WERI-Rb-1 (cell line): ENCODE measurements around the gene SETX.

ENCODE experiments used
- DNase-seq: peaks from one replicate; pipeline ENCODE4 v3.0.0-alpha.2; 2020
- H3K27ac ChIP-seq: fragments of 250-450 bp; sonication (Bioruptor Pico); 2 replicates; pipeline ENCODE4 v1.5.1; 2020; ENCODE audit warnings: mild to moderate bottlenecking, moderate library complexity
- H3K27me3 ChIP-seq: fragments of 250-450 bp; sonication (Bioruptor Pico); 2 replicates; pipeline ENCODE4 v1.5.1; 2021; ENCODE audit warnings: mild to moderate bottlenecking, low read depth, moderate library complexity; ENCODE audit not compliant: insufficient read depth, severe bottlenecking
- H3K36me3 ChIP-seq: fragments of 250-450 bp; sonication (Bioruptor Pico); 2 replicates; pipeline ENCODE4 v1.5.1; 2020; ENCODE audit warnings: mild to moderate bottlenecking, moderate library complexity
- H3K4me3 ChIP-seq: 2 replicates; pipeline ENCODE4 v1.5.1; 2011; ENCODE audit warnings: low read depth, mild to moderate bottlenecking, control low read depth, low read length
- H3K9me3 ChIP-seq: fragments of 250-450 bp; sonication (Bioruptor Pico); 2 replicates; pipeline ENCODE4 v1.5.1; 2021; ENCODE audit warnings: mild to moderate bottlenecking, moderate library complexity; ENCODE audit not compliant: severe bottlenecking
- TF ChIP-seq, protein P1 (sequence below): IDR thresholded peaks from 2 replicates; pipeline ENCODE4 v1.5.1; 2011; ENCODE audit warnings: low read depth, mild to moderate bottlenecking, control low read depth, inconsistent platforms, low read length

Gene SETX

DNA sequence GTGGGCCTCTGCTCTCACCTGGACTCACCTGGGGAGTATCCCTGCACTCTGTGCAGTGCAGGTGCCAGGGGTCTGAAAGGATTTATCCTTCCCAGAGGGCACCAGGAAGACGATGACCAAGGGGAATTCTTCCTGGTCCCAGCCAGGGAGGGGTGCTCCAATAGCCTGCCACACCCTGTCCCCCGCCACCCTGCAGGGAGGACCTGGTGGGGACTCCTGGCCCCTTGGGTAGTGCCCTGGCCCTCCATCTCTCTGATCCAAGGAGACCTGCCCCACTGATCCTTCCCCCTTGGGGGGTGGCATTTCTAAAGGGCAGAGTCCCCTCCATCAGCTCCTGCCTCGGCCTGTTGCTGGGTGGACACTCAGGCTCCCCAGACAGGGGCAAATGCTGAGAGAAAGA lies 122.3 kb downstream of the SETX start:
- Histone ChIP-seq H3K36me3 (peaks cover 12% of the 10 kb centered on the region), H3K27ac (no peak overlapping the region), H3K27me3 (no peaks in the 10 kb centered on the region), H3K4me3 (no peak overlapping the region), H3K9me3 (no peaks in the 10 kb centered on the region)
- no peak for DNase-seq
- TF ChIP-seq, protein P1, sequence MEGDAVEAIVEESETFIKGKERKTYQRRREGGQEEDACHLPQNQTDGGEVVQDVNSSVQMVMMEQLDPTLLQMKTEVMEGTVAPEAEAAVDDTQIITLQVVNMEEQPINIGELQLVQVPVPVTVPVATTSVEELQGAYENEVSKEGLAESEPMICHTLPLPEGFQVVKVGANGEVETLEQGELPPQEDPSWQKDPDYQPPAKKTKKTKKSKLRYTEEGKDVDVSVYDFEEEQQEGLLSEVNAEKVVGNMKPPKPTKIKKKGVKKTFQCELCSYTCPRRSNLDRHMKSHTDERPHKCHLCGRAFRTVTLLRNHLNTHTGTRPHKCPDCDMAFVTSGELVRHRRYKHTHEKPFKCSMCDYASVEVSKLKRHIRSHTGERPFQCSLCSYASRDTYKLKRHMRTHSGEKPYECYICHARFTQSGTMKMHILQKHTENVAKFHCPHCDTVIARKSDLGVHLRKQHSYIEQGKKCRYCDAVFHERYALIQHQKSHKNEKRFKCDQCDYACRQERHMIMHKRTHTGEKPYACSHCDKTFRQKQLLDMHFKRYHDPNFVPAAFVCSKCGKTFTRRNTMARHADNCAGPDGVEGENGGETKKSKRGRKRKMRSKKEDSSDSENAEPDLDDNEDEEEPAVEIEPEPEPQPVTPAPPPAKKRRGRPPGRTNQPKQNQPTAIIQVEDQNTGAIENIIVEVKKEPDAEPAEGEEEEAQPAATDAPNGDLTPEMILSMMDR = no peak

DNA sequence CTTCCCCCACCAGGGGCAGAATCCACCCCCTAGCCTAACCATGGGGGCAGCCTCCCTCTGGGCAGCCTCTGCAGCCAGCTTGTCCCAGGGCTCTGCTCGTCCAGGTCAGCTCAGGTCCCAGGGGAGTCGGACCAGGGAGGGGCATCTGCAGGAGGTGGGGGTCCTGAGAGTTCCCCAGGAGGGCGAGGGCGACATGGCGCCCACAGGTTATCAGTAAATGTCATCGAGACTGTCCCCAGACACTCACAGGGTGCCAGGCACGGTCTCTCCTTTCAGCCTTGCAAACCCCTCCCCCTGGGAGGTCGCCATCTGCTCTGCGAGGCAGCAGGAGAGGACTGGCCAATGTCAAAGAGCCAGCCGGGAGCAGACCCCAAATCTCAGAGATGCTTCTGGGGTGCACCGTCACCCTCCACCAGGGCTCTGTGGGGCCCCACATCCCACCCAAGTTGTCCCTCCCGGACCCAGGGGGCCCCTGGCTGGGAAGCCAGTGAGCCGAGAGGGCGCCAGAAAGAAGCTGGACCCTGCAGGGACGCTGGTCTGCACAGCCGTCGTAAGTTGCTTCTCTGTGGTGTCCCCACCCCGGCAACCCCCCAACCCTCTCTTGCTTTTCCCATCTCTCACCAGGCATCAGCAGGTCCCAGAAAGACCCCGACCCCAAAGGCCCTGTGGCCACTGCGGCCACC lies 123.6 kb downstream of the SETX start:
- H3K9me3 ChIP-seq = no peaks in the 10 kb centered on the region
- no peak overlapping the region for H3K4me3 ChIP-seq
- H3K27ac ChIP-seq = peak overlapping the region; percentile 60
- H3K27me3 ChIP-seq = no peaks in the 10 kb centered on the region
- DNase-seq = peak; percentile 75
- peaks cover 23% of the 10 kb centered on the region for H3K36me3 ChIP-seq
- TF ChIP-seq, protein P1 = no peak

DNA sequence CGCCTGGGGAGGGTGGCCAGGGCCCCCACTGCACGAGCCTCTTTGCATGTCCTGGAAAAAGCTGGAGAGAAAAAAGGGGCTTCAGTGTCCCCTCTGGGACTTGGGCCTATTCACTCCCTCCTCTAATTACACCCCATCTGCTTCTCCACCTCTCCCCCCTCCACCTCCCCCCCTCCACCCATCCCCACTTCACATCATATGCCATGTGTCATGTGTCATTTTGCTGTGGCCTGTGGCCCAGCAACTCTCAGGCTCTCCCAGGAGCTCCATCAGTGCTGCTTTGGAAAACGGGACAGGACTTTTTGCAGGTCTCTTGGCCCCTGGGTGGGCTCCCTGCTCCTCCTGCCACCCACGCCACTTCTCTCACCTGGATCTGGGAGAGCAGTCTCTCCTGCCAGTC lies 124.2 kb downstream of the SETX start:
- Histone ChIP-seq H3K9me3 (no peaks in the 10 kb centered on the region), H3K36me3 (peaks cover 23% of the 10 kb centered on the region), H3K4me3 (no peak overlapping the region), H3K27ac (peak overlapping the region; percentile 60), H3K27me3 (no peaks in the 10 kb centered on the region)
- DNase-seq = no peak
- TF ChIP-seq, protein P1 = no peak

DNA sequence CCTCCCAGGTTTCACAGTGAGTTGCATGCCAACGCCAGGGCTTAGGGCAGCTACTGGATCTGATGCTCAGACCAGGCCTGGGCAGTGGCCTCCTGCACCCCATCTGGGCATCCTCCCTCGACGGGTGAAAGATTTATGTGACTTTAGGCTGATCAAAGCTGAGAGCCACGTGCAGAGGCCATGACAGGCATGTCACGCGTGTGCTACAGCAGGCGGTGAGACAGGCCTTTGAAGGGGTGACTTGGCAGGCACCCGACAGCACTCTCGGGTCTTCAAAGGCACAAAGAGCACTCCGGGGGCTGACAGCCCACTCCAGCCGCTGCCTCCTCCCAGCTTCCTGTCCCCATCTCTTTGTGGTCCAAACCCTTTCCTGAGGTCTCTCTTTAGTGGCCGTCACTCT lies 126.7 kb downstream of the SETX start:
- Histone ChIP-seq H3K4me3 (no peak overlapping the region), H3K27me3 (no peaks in the 10 kb centered on the region), H3K36me3 (peaks cover 26% of the 10 kb centered on the region), H3K9me3 (no peaks in the 10 kb centered on the region), H3K27ac (no peak overlapping the region; the same call in 1 of the 2 replicates)
- DNase-seq = no peak
- TF ChIP-seq, protein P1 = no peak

DNA sequence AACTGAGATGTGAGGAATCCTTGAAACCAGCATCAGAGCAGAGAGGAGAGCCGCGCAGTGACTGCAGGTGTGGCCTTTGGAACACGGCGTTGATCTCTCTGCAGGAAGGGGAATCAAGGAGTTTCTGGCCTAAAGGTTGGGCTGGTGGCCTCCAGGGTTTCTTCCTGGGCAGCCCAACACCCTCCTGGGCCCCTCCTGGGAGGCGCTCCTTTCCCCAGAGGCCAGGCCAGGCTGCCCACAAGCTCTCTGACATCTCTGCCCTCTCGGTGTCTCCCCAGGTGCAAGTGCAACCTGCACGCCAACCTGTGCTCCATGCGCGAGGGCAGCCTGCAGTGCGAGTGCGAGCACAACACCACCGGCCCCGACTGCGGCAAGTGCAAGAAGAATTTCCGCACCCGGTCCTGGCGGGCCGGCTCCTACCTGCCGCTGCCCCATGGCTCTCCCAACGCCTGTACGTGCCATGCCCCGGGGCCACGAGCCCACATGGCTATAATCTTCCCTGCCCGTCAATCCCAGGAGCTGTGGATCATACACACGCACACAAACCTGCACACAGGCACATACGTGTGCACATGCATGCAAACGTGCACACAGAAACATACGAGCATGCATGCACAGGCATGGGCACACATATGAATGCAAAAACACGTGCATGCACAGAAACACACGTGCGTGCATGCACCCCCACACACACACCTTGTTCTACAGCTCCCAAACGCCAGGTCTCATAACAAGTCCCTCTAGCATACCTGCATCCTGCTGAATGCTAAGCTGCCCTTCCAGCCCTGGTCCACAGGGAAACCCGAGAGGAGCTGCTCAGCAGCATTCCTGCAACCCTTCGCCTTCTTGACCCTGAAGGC lies 128.0 kb downstream of the SETX start:
- H3K27me3 ChIP-seq = no peaks in the 10 kb centered on the region
- DNase-seq = no peak
- TF ChIP-seq, protein P1 = no peak
- no peak overlapping the region for H3K27ac ChIP-seq
- H3K9me3 ChIP-seq = no peaks in the 10 kb centered on the region
- H3K4me3 ChIP-seq = no peak overlapping the region
- peaks cover 32% of the 10 kb centered on the region for H3K36me3 ChIP-seq
